Measurements from ENCODE around the gene TM4SF4. TPM values are rescaled to one million over a fixed set of nuclear protein-coding genes. Genes with fewer than 3 reads are reported as not detected.

TM4SF4 gene
- total and polyA plus RNA-seq, 2 donors from 2014 or later = 0.92 to 0.94 TPM

DNA sequence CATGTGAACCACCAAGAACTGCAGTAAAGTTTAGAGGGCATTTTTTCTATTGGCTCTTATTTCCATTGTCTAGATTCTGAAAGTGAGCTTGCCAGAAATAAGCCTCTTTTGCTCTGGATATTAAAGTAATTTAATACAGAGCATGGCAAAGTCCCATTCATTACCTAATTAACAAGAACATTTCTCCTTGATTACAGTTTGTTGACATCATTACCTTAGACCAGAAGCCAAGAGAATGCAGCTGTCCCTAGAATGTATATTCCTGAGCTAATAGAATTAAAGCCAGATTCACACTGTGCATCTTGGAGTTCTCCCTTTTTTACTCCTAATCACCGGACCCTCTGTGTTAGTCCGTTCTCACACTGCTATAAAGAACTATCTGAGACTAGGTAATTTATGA lies 46.4 kb upstream of the TM4SF4 start:
- no peaks in the 10 kb centered on the region for H3K9me3 ChIP-seq (ENCODE audit: control insufficient read depth in 2 of 3, insufficient read depth in 1 of 3, low read length in 3 of 3)
- TF ChIP-seq, protein P1, sequence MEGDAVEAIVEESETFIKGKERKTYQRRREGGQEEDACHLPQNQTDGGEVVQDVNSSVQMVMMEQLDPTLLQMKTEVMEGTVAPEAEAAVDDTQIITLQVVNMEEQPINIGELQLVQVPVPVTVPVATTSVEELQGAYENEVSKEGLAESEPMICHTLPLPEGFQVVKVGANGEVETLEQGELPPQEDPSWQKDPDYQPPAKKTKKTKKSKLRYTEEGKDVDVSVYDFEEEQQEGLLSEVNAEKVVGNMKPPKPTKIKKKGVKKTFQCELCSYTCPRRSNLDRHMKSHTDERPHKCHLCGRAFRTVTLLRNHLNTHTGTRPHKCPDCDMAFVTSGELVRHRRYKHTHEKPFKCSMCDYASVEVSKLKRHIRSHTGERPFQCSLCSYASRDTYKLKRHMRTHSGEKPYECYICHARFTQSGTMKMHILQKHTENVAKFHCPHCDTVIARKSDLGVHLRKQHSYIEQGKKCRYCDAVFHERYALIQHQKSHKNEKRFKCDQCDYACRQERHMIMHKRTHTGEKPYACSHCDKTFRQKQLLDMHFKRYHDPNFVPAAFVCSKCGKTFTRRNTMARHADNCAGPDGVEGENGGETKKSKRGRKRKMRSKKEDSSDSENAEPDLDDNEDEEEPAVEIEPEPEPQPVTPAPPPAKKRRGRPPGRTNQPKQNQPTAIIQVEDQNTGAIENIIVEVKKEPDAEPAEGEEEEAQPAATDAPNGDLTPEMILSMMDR (IDR thresholded peaks at IDR 0.05; ENCODE audit: borderline replicate concordance, extremely low read depth, insufficient read depth) = no peak
- no peak overlapping the region for H3K27ac ChIP-seq (ENCODE audit: low read depth in 2 of 2, low read length in 2 of 2)
- no peaks in the 10 kb centered on the region for H3K27me3 ChIP-seq (ENCODE audit: control insufficient read depth, insufficient read depth, low read length)
- no peak for FAIRE-seq
- H3K36me3 ChIP-seq (ENCODE audit: control insufficient read depth in 2 of 3, insufficient read depth in 3 of 3, low read length in 3 of 3) = no peaks in the 10 kb centered on the region
- DNase-seq = no peak
- H3K4me1 ChIP-seq (ENCODE audit: control insufficient read depth in 2 of 3, insufficient read depth in 2 of 3, low read depth in 1 of 3, low read length in 3 of 3) = no peaks in the 10 kb centered on the region
- H3K4me3 ChIP-seq (ENCODE audit: low read length in 3 of 3) = no peak overlapping the region
- intact Hi-C loops (cut with DNase I) = no loop called here
- no peak overlapping the region for H3K9ac ChIP-seq (ENCODE audit: low read length in 3 of 3)

DNA sequence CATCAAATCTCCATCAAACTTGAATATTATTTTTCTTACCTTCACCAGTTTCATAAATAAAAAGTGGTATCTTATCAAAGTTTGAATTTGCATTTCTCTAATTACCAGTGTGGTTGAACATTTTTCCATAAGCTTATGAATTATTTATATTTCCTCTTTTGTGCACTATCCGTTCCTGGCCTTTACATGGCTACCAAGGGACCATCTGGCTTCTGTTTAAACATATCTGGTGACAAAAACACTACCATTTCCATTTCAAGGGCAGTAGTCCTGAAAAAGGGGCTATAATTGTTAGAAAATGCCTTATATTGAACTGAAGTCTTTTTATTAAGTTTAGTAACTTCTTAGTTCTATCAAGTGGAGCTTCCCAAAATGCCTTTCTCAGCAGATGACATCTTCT lies 44.3 kb upstream of the TM4SF4 start:
- no peaks in the 10 kb centered on the region for H3K9me3 ChIP-seq (ENCODE audit: control insufficient read depth in 2 of 3, insufficient read depth in 1 of 3, low read length in 3 of 3)
- intact Hi-C loops (cut with DNase I) = no loop called here
- DNase-seq (no peak), FAIRE-seq (no peak)
- no peak overlapping the region for H3K4me3 ChIP-seq (ENCODE audit: low read length in 3 of 3)
- H3K27ac ChIP-seq (ENCODE audit: low read depth in 2 of 2, low read length in 2 of 2) = no peak overlapping the region
- no peaks in the 10 kb centered on the region for H3K4me1 ChIP-seq (ENCODE audit: control insufficient read depth in 2 of 3, insufficient read depth in 2 of 3, low read depth in 1 of 3, low read length in 3 of 3)
- no peaks in the 10 kb centered on the region for H3K36me3 ChIP-seq (ENCODE audit: control insufficient read depth in 2 of 3, insufficient read depth in 3 of 3, low read length in 3 of 3)
- no peak overlapping the region for H3K9ac ChIP-seq (ENCODE audit: low read length in 3 of 3)
- no peaks in the 10 kb centered on the region for H3K27me3 ChIP-seq (ENCODE audit: control insufficient read depth, insufficient read depth, low read length)
- TF ChIP-seq, protein P1 (IDR thresholded peaks at IDR 0.05; ENCODE audit: borderline replicate concordance, extremely low read depth, insufficient read depth) = no peak

DNA sequence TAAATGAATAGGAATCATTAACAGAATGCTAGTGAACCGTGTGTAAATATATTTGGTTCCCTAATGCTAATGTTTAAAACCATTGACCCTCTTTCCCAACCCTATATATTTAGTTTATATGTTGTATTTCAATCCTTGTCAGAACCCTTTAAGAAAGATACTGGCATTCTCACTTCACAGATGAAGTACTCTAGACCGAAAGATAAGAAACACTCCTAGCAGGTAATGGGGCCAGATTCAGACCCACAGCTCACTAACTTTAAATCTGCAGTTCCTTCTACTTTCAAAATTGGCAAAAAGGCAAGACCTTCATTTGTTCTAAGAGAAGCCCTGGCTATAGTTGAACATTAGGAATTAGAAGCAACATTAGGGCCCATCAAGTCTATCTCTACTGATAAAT lies 42.3 kb upstream of the TM4SF4 start:
- intact Hi-C loops (cut with DNase I) = no loop called here
- no peaks in the 10 kb centered on the region for H3K36me3 ChIP-seq (ENCODE audit: control insufficient read depth in 2 of 3, insufficient read depth in 3 of 3, low read length in 3 of 3)
- H3K27ac ChIP-seq (ENCODE audit: low read depth in 2 of 2, low read length in 2 of 2) = no peak overlapping the region
- no peaks in the 10 kb centered on the region for H3K27me3 ChIP-seq (ENCODE audit: control insufficient read depth, insufficient read depth, low read length)
- H3K4me3 ChIP-seq (ENCODE audit: low read length in 3 of 3) = no peak overlapping the region
- H3K4me1 ChIP-seq (ENCODE audit: control insufficient read depth in 2 of 3, insufficient read depth in 2 of 3, low read depth in 1 of 3, low read length in 3 of 3) = no peaks in the 10 kb centered on the region
- no peaks in the 10 kb centered on the region for H3K9me3 ChIP-seq (ENCODE audit: control insufficient read depth in 2 of 3, insufficient read depth in 1 of 3, low read length in 3 of 3)
- no peak overlapping the region for H3K9ac ChIP-seq (ENCODE audit: low read length in 3 of 3)
- no peak for DNase-seq
- FAIRE-seq = no peak
- TF ChIP-seq, protein P1 (IDR thresholded peaks at IDR 0.05; ENCODE audit: borderline replicate concordance, extremely low read depth, insufficient read depth) = no peak

Data from kidney (tissue), 14 donors.